Gastrocnemius medialis (tissue), 4 donors: ENCODE data around the gene CNIH3. TPM values are rescaled to one million over a fixed set of nuclear protein-coding genes. Genes with fewer than 3 reads are reported as not detected.

Experiments
- ATAC-seq, 2 donors: fragments of 150-250 bp; one replicate each; pipeline ENCODE4 v1.9.1; 2016
- DNase-seq, 2 donors: peaks; one replicate each; pipeline ENCODE4 v3.0.0-alpha.2; 2019
- H3K27ac ChIP-seq, 4 donors: fragments of 200-600 bp; sonication (generic); 1 replicate in 1 of 4; 2 replicates in 3 of 4; pipeline ENCODE4 v1.5.1; 2016 to 2018; ENCODE audit warnings: mild to moderate bottlenecking in 2 of 4, moderate library complexity in 1 of 4
- H3K27me3 ChIP-seq, 3 donors: fragments of 200-600 bp; sonication (generic) in 2 of 3; 1 replicate in 1 of 3; 2 replicates in 2 of 3; pipeline versions ENCODE4 v1.5.1 to v1.6.0; 2016 to 2019; ENCODE audit warnings: mild to moderate bottlenecking in 1 of 3, moderate library complexity in 1 of 3
- H3K36me3 ChIP-seq, 2 donors: fragments of 200-600 bp; sonication (generic) in 1 of 2; one replicate each; pipeline ENCODE4 v1.5.1; 2017 to 2018
- H3K4me1 ChIP-seq, 2 donors: fragments of 200-600 bp; sonication (generic) in 1 of 2; one replicate each; pipeline ENCODE4 v1.5.1; 2016 to 2017; ENCODE audit warnings: mild to moderate bottlenecking in 2 of 2
- H3K4me3 ChIP-seq, 4 donors: fragments of 200-600 bp; sonication (generic) in 3 of 4; 1 replicate in 1 of 4; 2 replicates in 3 of 4; pipeline ENCODE4 v1.5.1; 2016 to 2019; ENCODE audit warnings: mild to moderate bottlenecking in 2 of 4
- H3K9me3 ChIP-seq, 3 donors: fragments of 200-600 bp; sonication (generic) in 2 of 3; 1 replicate in 1 of 3; 2 replicates in 2 of 3; pipeline ENCODE4 v1.5.1; 2016 to 2019
- CTCF ChIP-seq, 5 experiments: fragments of 450-650 bp in 3 of 5; fragments of 200-600 bp in 2 of 5; sonication (generic) in 2 of 5; IDR thresholded peaks in 4 of 5; conservative IDR thresholded peaks in 1 of 5; 1 replicate in 4 of 5; 2 replicates in 1 of 5; pipeline ENCODE4 v1.5.1; 2016 to 2019; ENCODE audit warnings: antibody characterized with exemption in 5 of 5, mild to moderate bottlenecking in 3 of 5, moderate library complexity in 3 of 5
- POLR2A ChIP-seq, 2 donors: fragments of 450-650 bp; IDR thresholded peaks; one replicate each; pipeline ENCODE4 v1.6.1; 2017; ENCODE audit warnings: antibody characterized with exemption in 2 of 2, mild to moderate bottlenecking in 2 of 2, moderate library complexity in 2 of 2
- in situ Hi-C, 4 donors: fragments of 200-750 bp; cut with MboI; loops; one replicate each; pipeline versions ENCODE4 v1.15.0 to v1.8.0; 2017; ENCODE audit warnings: low sequenced_read_pairs in 4 of 4
- intact Hi-C: fragments of 100-400 bp; cut with DNase I; formaldehyde crosslinking; loops from one replicate; pipeline ENCODE4 v1.15.1; 2023; ENCODE audit warnings: low total_unique reads
- total RNA-seq, 4 donors: library from RNA; depleted of rRNA; stranded (reverse); fragments of >200 nt; gene quantifications; one replicate each; pipeline versions ENCODE4 v1.1.0 to v1.2.3, GENCODE V29; 2016

CNIH3 gene
- total RNA-seq, 4 donors from 2014 or later, result 0.95 to 1.6 (median 1.5) TPM; not detected in 1

- peaks cover 12 to 18% of the 10 kb centered on the region in 2 donors for H3K4me1 ChIP-seq
- no peaks in the 10 kb centered on the region for H3K36me3 ChIP-seq
- TF ChIP-seq CTCF (IDR thresholded peaks at IDR 0.05 in 4 of 5, conservative IDR thresholded peaks at IDR 0.05 in 1 of 5) (no peak), POLR2A (IDR thresholded peaks at IDR 0.05) (no peak)
- DNase-seq (no peak), ATAC-seq (no peak)
- peaks cover 34 to 44% (median 39%) of the 10 kb centered on the region in 3 donors for H3K27me3 ChIP-seq
- H3K9me3 ChIP-seq, result no peaks in the 10 kb centered on the region
- intact Hi-C loops, result no loop called here
- no peak overlapping the region for H3K27ac ChIP-seq
- in situ Hi-C loops, result no loop called here
- H3K4me3 ChIP-seq, result no peak overlapping the region
Observed at GRCh38 chr1:224620105-224620504, 4.0 kb downstream of the CNIH3 start.

GRCh38 chr1:224621813-224622682 is 5.9 kb downstream of the CNIH3 start:
- no peaks in the 10 kb centered on the region for H3K9me3 ChIP-seq
- H3K27me3 ChIP-seq, result peaks cover 26 to 35% (median 31%) of the 10 kb centered on the region in 3 donors
- intact Hi-C loops (no loop called here), in situ Hi-C loops (no loop called here)
- no peak overlapping the region for H3K4me3 ChIP-seq
- no peaks in the 10 kb centered on the region for H3K36me3 ChIP-seq
- H3K27ac ChIP-seq, result no peak overlapping the region
- ATAC-seq (no peak), DNase-seq (no peak)
- peaks cover 3 to 6% of the 10 kb centered on the region in 2 donors for H3K4me1 ChIP-seq
- TF ChIP-seq CTCF (IDR thresholded peaks at IDR 0.05 in 4 of 5, conservative IDR thresholded peaks at IDR 0.05 in 1 of 5) (no peak), POLR2A (IDR thresholded peaks at IDR 0.05) (no peak)

GRCh38 chr1:224622831-224623230 is 6.7 kb downstream of the CNIH3 start:
- in situ Hi-C loops, result no loop called here
- ATAC-seq, result no peak
- Histone ChIP-seq H3K4me3 (no peak overlapping the region), H3K36me3 (no peaks in the 10 kb centered on the region), H3K27ac (no peak overlapping the region), H3K4me1 (no peaks in the 10 kb centered on the region), H3K9me3 (no peaks in the 10 kb centered on the region), H3K27me3 (peaks cover 19 to 27% (median 23%) of the 10 kb centered on the region in 3 donors)
- intact Hi-C loops, result no loop called here
- DNase-seq, result no peak
- TF ChIP-seq CTCF (IDR thresholded peaks at IDR 0.05 in 4 of 5, conservative IDR thresholded peaks at IDR 0.05 in 1 of 5), result no peak

- ATAC-seq, result no peak
Observed at GRCh38 chr1:224623310-224623714, 7.2 kb downstream of the CNIH3 start.

More at GRCh38 chr1:224623310-224623714, 7.2 kb downstream of the CNIH3 start:
- H3K27me3 ChIP-seq, result peaks cover 14 to 23% (median 18%) of the 10 kb centered on the region in 3 donors
- H3K9me3 ChIP-seq, result no peaks in the 10 kb centered on the region
- no peaks in the 10 kb centered on the region for H3K36me3 ChIP-seq
- no peak for DNase-seq
- no peak for TF ChIP-seq POLR2A (IDR thresholded peaks at IDR 0.05)
- TF ChIP-seq CTCF (IDR thresholded peaks at IDR 0.05 in 4 of 5, conservative IDR thresholded peaks at IDR 0.05 in 1 of 5), result no peak
- intact Hi-C loops, result no loop called here
- in situ Hi-C loops, result no loop called here
- no peak overlapping the region for H3K4me3 ChIP-seq
- no peaks in the 10 kb centered on the region for H3K4me1 ChIP-seq
- no peak overlapping the region for H3K27ac ChIP-seq
